Measurements from ENCODE around the gene BNIP2.

DNA sequence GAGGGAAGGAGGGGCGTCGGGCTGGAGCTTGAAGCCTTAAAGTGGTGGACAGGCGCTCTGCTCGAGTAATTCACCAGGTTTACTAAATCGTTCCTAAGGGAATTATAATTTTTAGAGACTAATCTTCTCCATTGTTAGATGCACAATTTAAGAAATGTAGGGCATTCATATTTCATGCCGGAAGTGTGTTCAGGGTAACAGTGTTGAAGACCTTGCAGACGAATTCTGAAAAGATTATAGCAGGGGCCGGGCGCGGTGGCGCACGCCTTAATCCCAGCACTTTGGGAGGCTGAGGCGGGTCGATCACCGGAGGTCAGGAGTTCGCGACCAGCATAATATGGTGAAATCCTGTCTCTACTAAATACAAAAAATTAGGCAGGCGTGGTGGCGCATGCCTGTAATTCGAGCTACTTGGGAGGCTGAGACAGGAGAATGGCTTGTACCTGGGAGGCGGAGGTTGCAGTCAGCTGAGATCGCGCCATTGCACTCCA lies 31.4 kb downstream of the BNIP2 start:
- no peak for TF ChIP-seq CTCF (IDR thresholded peaks at IDR 0.05)
- TF ChIP-seq POLR2AphosphoS5 (IDR thresholded peaks at IDR 0.05): no peak
- TF ChIP-seq POLR2A (IDR thresholded peaks at IDR 0.05; ENCODE audit: low read depth): no peak
- no peak for TF ChIP-seq EP300 (IDR thresholded peaks at IDR 0.05)
